Thyroid gland (tissue), 4 donors: Measurements from ENCODE around the gene HSPB2.

ENCODE experiments used
- CTCF ChIP-seq, 6 experiments: fragments of 200-600 bp in 3 of 6; fragments of 450-650 bp in 3 of 6; sonication (generic) in 3 of 6; IDR thresholded peaks; one replicate each; pipeline ENCODE4 v1.5.1; 2016 to 2019; ENCODE audit warnings: antibody characterized with exemption in 6 of 6, mild to moderate bottlenecking in 2 of 6, inconsistent platforms in 1 of 6, moderate library complexity in 1 of 6
- POLR2A ChIP-seq, 2 donors: fragments of 450-650 bp; IDR thresholded peaks; one replicate each; pipeline ENCODE4 v1.6.1; 2017; ENCODE audit warnings: antibody characterized with exemption in 2 of 2, mild to moderate bottlenecking in 2 of 2, moderate library complexity in 1 of 2

GRCh38 chr11:111923951-111924350 lies 11.4 kb downstream of the HSPB2 start:
- TF ChIP-seq CTCF (IDR thresholded peaks at IDR 0.05) (no peak), POLR2A (IDR thresholded peaks at IDR 0.05) (no peak)
